Activated T-helper 17 cell treated with anti-CD3 and anti-CD28 coated beads, Interleukin-2, amount 50 U/mL, for 72 hours (primary cell): ENCODE measurements around the gene RASGEF1C. TPM values are rescaled to one million over a fixed set of nuclear protein-coding genes. Genes with fewer than 3 reads are reported as not detected.
"Not testable (repeated sequence)": the region's sequence is repeated elsewhere in the genome, so short reads cannot be mapped to it uniquely, and the experiment has no call there.

ENCODE experiments used
- ATAC-seq: fragments of 150-1000 bp; cut with Tn5 transposase; replicated peaks from 2 replicates; pipeline ENCODE4 v1.10.0; 2021; ENCODE audit warnings: mild to moderate bottlenecking, moderate library complexity
- H3K27ac Mint-ChIP-seq: one replicate; pipeline ENCODE4 v1.8.0; 2022; ENCODE audit warnings: mixed read lengths
- H3K27me3 Mint-ChIP-seq: one replicate; pipeline ENCODE4 v1.8.0; 2022; ENCODE audit warnings: mixed read lengths
- H3K36me3 Mint-ChIP-seq: one replicate; pipeline ENCODE4 v1.8.0; 2022; ENCODE audit warnings: low read depth, mild to moderate bottlenecking, mixed read lengths
- H3K4me1 Mint-ChIP-seq: one replicate; pipeline ENCODE4 v1.8.0; 2022; ENCODE audit warnings: mixed read lengths
- H3K4me3 Mint-ChIP-seq: one replicate; pipeline ENCODE4 v1.8.0; 2022; ENCODE audit warnings: mild to moderate bottlenecking, mixed read lengths
- H3K9me3 Mint-ChIP-seq: one replicate; pipeline ENCODE4 v1.8.0; 2022; ENCODE audit warnings: mixed read lengths
- total RNA-seq, 2 donors: library from RNA; stranded (reverse); gene quantifications; one replicate each; pipeline ENCODE4 v1.2.3, GENCODE V29; 2022

Gene RASGEF1C
- total RNA-seq, 2 donors from 2014 or later: not detected

- no peak overlapping the region for H3K4me3 Mint-ChIP-seq
- no peak overlapping the region for H3K27ac Mint-ChIP-seq
- peaks cover 26% of the 10 kb centered on the region for H3K9me3 Mint-ChIP-seq
- H3K4me1 Mint-ChIP-seq: no peaks in the 10 kb centered on the region
- peaks cover 4% of the 10 kb centered on the region for H3K27me3 Mint-ChIP-seq
- H3K36me3 Mint-ChIP-seq: no peaks in the 10 kb centered on the region
- ATAC-seq: no peak
These were observed 7.0 kb upstream of the RASGEF1C start for GRCh38 chr5:180215783-180216630.

GRCh38 chr5:180214870-180215770 lies 6.1 kb upstream of the RASGEF1C start:
- Mint-ChIP-seq H3K27me3 (peaks cover 7% of the 10 kb centered on the region), H3K36me3 (no peaks in the 10 kb centered on the region), H3K4me1 (no peaks in the 10 kb centered on the region), H3K27ac (no peak overlapping the region), H3K9me3 (peaks cover 23% of the 10 kb centered on the region), H3K4me3 (no peak overlapping the region)
- no peak for ATAC-seq

- H3K27me3 Mint-ChIP-seq: peaks cover 7% of the 10 kb centered on the region
- no peak overlapping the region for H3K27ac Mint-ChIP-seq
- H3K4me1 Mint-ChIP-seq: no peaks in the 10 kb centered on the region
- no peak overlapping the region for H3K4me3 Mint-ChIP-seq
- no peak for ATAC-seq
- peaks cover 15% of the 10 kb centered on the region for H3K9me3 Mint-ChIP-seq
- no peaks in the 10 kb centered on the region for H3K36me3 Mint-ChIP-seq
These were observed 4.7 kb upstream of the RASGEF1C start for GRCh38 chr5:180213657-180214207.

- ATAC-seq: no peak
- Mint-ChIP-seq H3K27ac (no peak overlapping the region), H3K27me3 (peaks cover 10% of the 10 kb centered on the region), H3K4me1 (peaks cover 3% of the 10 kb centered on the region), H3K9me3 (peaks cover 10% of the 10 kb centered on the region), H3K36me3 (no peaks in the 10 kb centered on the region), H3K4me3 (no peak overlapping the region)
These were observed 4.2 kb upstream of the RASGEF1C start for GRCh38 chr5:180213256-180213600.

GRCh38 chr5:180212363-180213255 lies 3.6 kb upstream of the RASGEF1C start:
- no peak for ATAC-seq
- Mint-ChIP-seq H3K4me3 (no peak overlapping the region), H3K4me1 (peaks cover 8% of the 10 kb centered on the region), H3K36me3 (no peaks in the 10 kb centered on the region), H3K27me3 (peaks cover 16% of the 10 kb centered on the region), H3K9me3 (peaks cover 5% of the 10 kb centered on the region), H3K27ac (no peak overlapping the region)

- peaks cover 22% of the 10 kb centered on the region for H3K27me3 Mint-ChIP-seq
- peaks cover 8% of the 10 kb centered on the region for H3K4me1 Mint-ChIP-seq
- H3K27ac Mint-ChIP-seq: no peak overlapping the region
- peaks cover 5% of the 10 kb centered on the region for H3K9me3 Mint-ChIP-seq
- no peaks in the 10 kb centered on the region for H3K36me3 Mint-ChIP-seq
- no peak overlapping the region for H3K4me3 Mint-ChIP-seq
- ATAC-seq: no peak
These were observed 2.7 kb upstream of the RASGEF1C start for GRCh38 chr5:180211761-180212035.

GRCh38 chr5:180210961-180211760 lies 2.1 kb upstream of the RASGEF1C start:
- no peak for ATAC-seq
- H3K4me1 Mint-ChIP-seq: peaks cover 8% of the 10 kb centered on the region
- H3K36me3 Mint-ChIP-seq: no peaks in the 10 kb centered on the region
- H3K27me3 Mint-ChIP-seq: peaks cover 24% of the 10 kb centered on the region
- no peak overlapping the region for H3K27ac Mint-ChIP-seq
- no peak overlapping the region for H3K4me3 Mint-ChIP-seq
- peaks cover 5% of the 10 kb centered on the region for H3K9me3 Mint-ChIP-seq

- not testable (repeated sequence) for ATAC-seq, H3K9me3 Mint-ChIP-seq, H3K36me3 Mint-ChIP-seq, H3K4me1 Mint-ChIP-seq, H3K4me3 Mint-ChIP-seq, H3K27ac Mint-ChIP-seq
- H3K27me3 Mint-ChIP-seq: peaks cover 29% of the 10 kb centered on the region
These were observed 1.1 kb upstream of the RASGEF1C start for GRCh38 chr5:180210077-180210476.

GRCh38 chr5:180208435-180209081 lies 453 bp downstream of the RASGEF1C start:
- Mint-ChIP-seq H3K4me3 (peak overlapping the region; percentile 50), H3K27me3 (peaks cover 40% of the 10 kb centered on the region), H3K36me3 (no peaks in the 10 kb centered on the region), H3K9me3 (no peaks in the 10 kb centered on the region), H3K27ac (no peak overlapping the region), H3K4me1 (peaks cover 8% of the 10 kb centered on the region)
- peak; percentile 14 for ATAC-seq

GRCh38 chr5:180208038-180208434 lies 975 bp downstream of the RASGEF1C start:
- peaks cover 42% of the 10 kb centered on the region for H3K27me3 Mint-ChIP-seq
- no peak for ATAC-seq
- H3K4me3 Mint-ChIP-seq: peak overlapping the region; percentile 50
- no peaks in the 10 kb centered on the region for H3K9me3 Mint-ChIP-seq
- peaks cover 8% of the 10 kb centered on the region for H3K4me1 Mint-ChIP-seq
- H3K36me3 Mint-ChIP-seq: no peaks in the 10 kb centered on the region
- H3K27ac Mint-ChIP-seq: no peak overlapping the region

GRCh38 chr5:180207593-180207992 lies 1.4 kb downstream of the RASGEF1C start:
- Mint-ChIP-seq H3K4me3 (no peak overlapping the region), H3K27me3 (peaks cover 44% of the 10 kb centered on the region), H3K27ac (no peak overlapping the region), H3K9me3 (no peaks in the 10 kb centered on the region), H3K4me1 (peaks cover 8% of the 10 kb centered on the region), H3K36me3 (no peaks in the 10 kb centered on the region)
- ATAC-seq: no peak

GRCh38 chr5:180206993-180207392 lies 2.0 kb downstream of the RASGEF1C start:
- no peaks in the 10 kb centered on the region for H3K9me3 Mint-ChIP-seq
- peaks cover 8% of the 10 kb centered on the region for H3K4me1 Mint-ChIP-seq
- no peaks in the 10 kb centered on the region for H3K36me3 Mint-ChIP-seq
- no peak for ATAC-seq
- peaks cover 42% of the 10 kb centered on the region for H3K27me3 Mint-ChIP-seq
- H3K4me3 Mint-ChIP-seq: no peak overlapping the region
- H3K27ac Mint-ChIP-seq: no peak overlapping the region

- H3K27ac Mint-ChIP-seq: no peak overlapping the region
- no peaks in the 10 kb centered on the region for H3K36me3 Mint-ChIP-seq
- peaks cover 8% of the 10 kb centered on the region for H3K4me1 Mint-ChIP-seq
- ATAC-seq: no peak
- H3K9me3 Mint-ChIP-seq: no peaks in the 10 kb centered on the region
- H3K27me3 Mint-ChIP-seq: peaks cover 40% of the 10 kb centered on the region
- H3K4me3 Mint-ChIP-seq: no peak overlapping the region
These were observed 3.1 kb downstream of the RASGEF1C start for GRCh38 chr5:180205916-180206315.
